Lower lobe of right lung (tissue), 2 donors: ENCODE data around the gene TBC1D10A. TPM values are rescaled to one million over a fixed set of nuclear protein-coding genes. Genes with fewer than 3 reads are reported as not detected.

Source experiments
- ATAC-seq, 2 donors: fragments of 200-7000 bp; cut with Tn5 transposase; one replicate each; pipeline ENCODE4 v1.9.1; 2020 to 2022; ENCODE audit warnings: mild to moderate bottlenecking in 2 of 2, moderate library complexity in 2 of 2
- DNase-seq: peaks from one replicate; pipeline ENCODE4 v3.0.0-alpha.2; 2020
- H3K27ac ChIP-seq: fragments of 200-600 bp; one replicate; pipeline ENCODE4 v1.8.0; 2022
- H3K27me3 ChIP-seq: fragments of 200-600 bp; one replicate; pipeline ENCODE4 v1.8.0; 2022; ENCODE audit warnings: low read depth
- H3K36me3 ChIP-seq: fragments of 200-600 bp; one replicate; pipeline ENCODE4 v1.8.0; 2022; ENCODE audit warnings: mild to moderate bottlenecking
- H3K4me1 ChIP-seq: fragments of 200-600 bp; one replicate; pipeline ENCODE4 v1.8.0; 2022
- H3K4me3 ChIP-seq: fragments of 200-600 bp; one replicate; pipeline ENCODE4 v1.8.0; 2022; ENCODE audit warnings: mild to moderate bottlenecking
- H3K9me3 ChIP-seq: fragments of 200-600 bp; one replicate; pipeline ENCODE4 v1.8.0; 2022
- intact Hi-C: fragments of 100-400 bp; cut with DNase I; formaldehyde crosslinking; loops from one replicate; pipeline ENCODE4 v1.11.0; 2022
- total RNA-seq: library from RNA; stranded (reverse); fragmentation: NEBNext Ultra II Directional; extraction: Animal tissue kit (Norgen Biotek cat#: 25700); gene quantifications from one replicate; pipeline ENCODE4 v1.2.1, GENCODE V29; 2021
- TF ChIP-seq, protein P1 (sequence below): fragments of 200-600 bp; IDR thresholded peaks from one replicate; pipeline ENCODE4 v1.8.0; 2022; ENCODE audit warnings: antibody characterized with exemption, mild to moderate bottlenecking
- donor health status: DM: no; HTN: yes; CAD: no; lungs with severe emphysema.

Gene TBC1D10A
- total RNA-seq, 1 donor from 2014 or later, result 27.4 TPM

DNA sequence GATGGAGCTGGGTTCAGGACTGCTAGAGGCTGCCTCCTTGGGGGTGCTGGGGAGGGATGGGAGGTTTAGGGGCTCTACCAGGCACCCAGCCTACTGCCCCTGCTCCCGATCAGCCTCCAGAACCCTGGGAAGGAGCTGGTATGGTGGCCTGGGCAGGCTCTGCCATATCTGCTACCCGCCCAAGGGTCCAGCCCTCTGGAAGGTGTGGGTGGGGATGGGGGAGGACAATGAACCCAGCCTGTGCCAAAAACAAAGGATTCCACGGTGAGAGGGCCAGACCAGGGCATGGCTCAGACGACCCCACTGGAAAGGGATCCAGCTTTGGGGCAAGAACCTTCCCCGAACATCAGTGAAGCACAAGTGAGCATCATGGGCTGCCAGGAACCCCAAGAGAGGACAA is 40.4 kb downstream of the TBC1D10A start:
- H3K27me3 ChIP-seq, result no peaks in the 10 kb centered on the region
- H3K27ac ChIP-seq, result no peak overlapping the region
- DNase-seq (no peak), ATAC-seq (no peak)
- H3K9me3 ChIP-seq, result no peaks in the 10 kb centered on the region
- intact Hi-C loops, result loop anchor here (10.0 kb wide), 1 partner anchor 98 kb away; the partner anchor contains the start of gene RNF215
- no peak overlapping the region for H3K4me3 ChIP-seq
- H3K4me1 ChIP-seq, result peaks cover 37% of the 10 kb centered on the region
- TF ChIP-seq, protein P1, sequence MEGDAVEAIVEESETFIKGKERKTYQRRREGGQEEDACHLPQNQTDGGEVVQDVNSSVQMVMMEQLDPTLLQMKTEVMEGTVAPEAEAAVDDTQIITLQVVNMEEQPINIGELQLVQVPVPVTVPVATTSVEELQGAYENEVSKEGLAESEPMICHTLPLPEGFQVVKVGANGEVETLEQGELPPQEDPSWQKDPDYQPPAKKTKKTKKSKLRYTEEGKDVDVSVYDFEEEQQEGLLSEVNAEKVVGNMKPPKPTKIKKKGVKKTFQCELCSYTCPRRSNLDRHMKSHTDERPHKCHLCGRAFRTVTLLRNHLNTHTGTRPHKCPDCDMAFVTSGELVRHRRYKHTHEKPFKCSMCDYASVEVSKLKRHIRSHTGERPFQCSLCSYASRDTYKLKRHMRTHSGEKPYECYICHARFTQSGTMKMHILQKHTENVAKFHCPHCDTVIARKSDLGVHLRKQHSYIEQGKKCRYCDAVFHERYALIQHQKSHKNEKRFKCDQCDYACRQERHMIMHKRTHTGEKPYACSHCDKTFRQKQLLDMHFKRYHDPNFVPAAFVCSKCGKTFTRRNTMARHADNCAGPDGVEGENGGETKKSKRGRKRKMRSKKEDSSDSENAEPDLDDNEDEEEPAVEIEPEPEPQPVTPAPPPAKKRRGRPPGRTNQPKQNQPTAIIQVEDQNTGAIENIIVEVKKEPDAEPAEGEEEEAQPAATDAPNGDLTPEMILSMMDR, result no peak
- peaks cover 29% of the 10 kb centered on the region for H3K36me3 ChIP-seq

DNA sequence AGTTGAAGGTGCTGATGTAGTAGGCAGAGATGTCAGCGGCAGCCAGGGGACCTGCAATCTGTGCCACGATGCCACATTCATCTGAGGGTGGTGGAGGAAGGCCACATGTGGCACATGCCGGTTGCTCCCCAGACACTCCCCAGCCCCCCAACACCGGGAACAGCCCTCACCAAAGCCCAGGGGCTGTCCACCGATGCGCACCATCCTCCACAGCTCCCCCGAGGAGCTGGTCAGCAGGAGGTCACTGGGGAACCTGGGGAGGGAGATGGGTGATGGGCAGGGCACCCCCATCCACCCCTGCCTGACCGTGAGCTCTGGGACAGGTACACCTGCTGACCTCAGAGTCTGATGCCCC is 40.9 kb downstream of the TBC1D10A start:
- Histone ChIP-seq H3K4me1 (peaks cover 32% of the 10 kb centered on the region), H3K27ac (no peak overlapping the region), H3K27me3 (no peaks in the 10 kb centered on the region), H3K36me3 (peaks cover 29% of the 10 kb centered on the region), H3K4me3 (no peak overlapping the region), H3K9me3 (no peaks in the 10 kb centered on the region)
- intact Hi-C loops, result loop anchor here (10.0 kb wide), 1 partner anchor 99 kb away; the partner anchor contains the start of gene RNF215
- TF ChIP-seq, protein P1, result no peak
- ATAC-seq, result no peak
- peak; percentile 44 for DNase-seq

DNA sequence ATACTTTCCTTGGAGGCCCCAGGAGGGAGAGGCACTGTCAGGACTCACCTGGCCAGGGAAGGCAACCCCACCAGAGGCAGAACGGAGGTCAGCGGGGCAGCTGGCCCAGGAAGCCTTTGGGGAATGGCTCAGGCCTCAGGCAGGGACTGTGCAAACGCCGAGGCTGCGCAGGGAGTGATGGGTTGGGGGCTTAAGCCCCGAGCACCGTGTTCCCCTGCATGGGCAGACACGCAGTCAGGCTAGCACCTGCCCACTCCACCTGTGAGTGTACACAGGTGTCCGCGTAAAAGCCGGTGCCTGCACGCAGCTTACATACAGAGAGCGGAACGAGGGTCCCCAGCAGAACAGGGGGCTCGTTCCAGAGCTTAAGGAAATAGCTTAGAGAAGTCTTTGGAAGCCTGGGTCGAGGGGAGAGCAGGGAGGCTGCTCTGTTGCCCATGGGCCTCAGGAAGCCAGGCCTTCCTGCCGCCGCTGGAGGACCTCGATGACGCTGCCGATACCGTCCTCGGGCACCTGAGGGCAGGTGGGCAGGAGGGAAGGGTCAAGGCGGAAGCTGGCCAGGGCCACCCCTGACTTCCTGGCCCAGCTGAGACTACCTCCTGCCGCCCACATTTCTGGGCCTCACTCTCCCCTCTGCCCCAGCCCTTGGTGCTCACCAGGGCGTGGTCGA is 41.4 kb downstream of the TBC1D10A start:
- TF ChIP-seq, protein P1, result no peak
- no peak overlapping the region for H3K4me3 ChIP-seq

DNA sequence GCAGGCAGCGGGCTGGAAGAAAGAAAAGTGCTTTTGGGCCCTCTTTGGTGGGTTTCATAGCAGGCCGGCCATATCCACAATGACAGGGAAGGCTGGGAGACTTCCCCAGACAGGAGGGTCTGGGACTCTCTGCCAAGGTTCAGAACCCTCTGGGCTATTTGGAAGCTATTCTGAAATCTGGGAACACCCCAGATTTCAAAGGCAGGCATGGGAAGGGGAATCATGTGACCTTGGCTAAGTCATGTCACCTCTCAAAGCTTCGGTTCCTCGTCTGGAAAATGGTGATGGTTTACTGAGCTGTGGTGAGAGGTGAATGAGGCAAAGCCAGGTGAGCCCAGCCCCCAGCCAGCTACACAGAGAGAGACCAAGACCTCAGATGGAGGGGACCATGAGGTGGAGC is 42.1 kb downstream of the TBC1D10A start:
- DNase-seq (no peak), ATAC-seq (no peak)
- Histone ChIP-seq H3K36me3 (peaks cover 29% of the 10 kb centered on the region), H3K27me3 (no peaks in the 10 kb centered on the region), H3K9me3 (no peaks in the 10 kb centered on the region), H3K27ac (no peak overlapping the region), H3K4me1 (peaks cover 22% of the 10 kb centered on the region), H3K4me3 (no peak overlapping the region)
- intact Hi-C loops, result loop anchor here (10.0 kb wide), 1 partner anchor 100 kb away; the partner anchor contains the start of gene RNF215
- TF ChIP-seq, protein P1, result no peak

More for the DNA sequence above, 41.4 kb downstream of the TBC1D10A start:
- H3K36me3 ChIP-seq, result peaks cover 29% of the 10 kb centered on the region
- ATAC-seq (no peak), DNase-seq (no peak)
- H3K4me1 ChIP-seq, result peaks cover 27% of the 10 kb centered on the region
- H3K9me3 ChIP-seq, result no peaks in the 10 kb centered on the region
- no peak overlapping the region for H3K27ac ChIP-seq
- H3K27me3 ChIP-seq, result no peaks in the 10 kb centered on the region
- intact Hi-C loops, result loop anchor here (10.0 kb wide), 1 partner anchor 99 kb away; the partner anchor contains the start of gene RNF215

DNA sequence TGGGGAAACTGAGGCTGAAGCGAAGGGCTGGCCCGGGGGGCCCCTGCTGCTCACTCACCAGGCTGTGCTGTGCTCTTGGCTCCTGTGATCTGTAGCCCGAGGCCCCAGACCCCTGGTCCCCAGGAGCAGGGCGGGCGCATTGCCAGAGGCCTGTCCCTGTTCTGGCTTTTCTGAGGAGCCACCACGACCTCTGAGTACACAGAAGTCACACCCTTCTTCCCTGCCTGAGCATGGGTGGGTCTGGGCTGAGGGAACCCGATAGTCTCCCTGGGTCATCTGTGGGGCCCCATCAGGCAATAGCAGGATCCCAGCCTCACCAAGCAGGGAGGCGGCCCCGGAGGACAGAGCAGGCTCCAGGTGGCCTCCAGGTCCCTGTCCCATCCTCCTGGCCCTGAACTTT is 42.6 kb downstream of the TBC1D10A start:
- Histone ChIP-seq H3K4me1 (peaks cover 27% of the 10 kb centered on the region), H3K27me3 (no peaks in the 10 kb centered on the region), H3K27ac (no peak overlapping the region), H3K9me3 (no peaks in the 10 kb centered on the region), H3K36me3 (peaks cover 29% of the 10 kb centered on the region), H3K4me3 (no peak overlapping the region)
- TF ChIP-seq, protein P1, result no peak
- ATAC-seq, result no peak
- intact Hi-C loops, result loop anchor here (10.0 kb wide), 1 partner anchor 101 kb away; the partner anchor contains the start of gene RNF215
- no peak for DNase-seq
